AG04449 (cell line): ENCODE results near the gene FADS6.

Source experiments
- CTCF ChIA-PET: fragments of 350-600 bp; formaldehyde crosslinking; extraction: SDS; loops from one replicate; lab custom pipeline; 2021; ENCODE audit warnings: antibody characterized with exemption; lab: Yijun Ruan, JAX
- POLR2A ChIA-PET: fragments of 400-600, 350-600 bp; formaldehyde crosslinking; extraction: SDS; loops from one replicate; lab custom pipeline; 2020; ENCODE audit warnings: antibody characterized with exemption, inconsistent platforms; lab: Yijun Ruan, JAX
- DNase-seq: peaks from one replicate; pipeline ENCODE4 v3.0.0-alpha.2; 2010; ENCODE audit warnings: low read depth, low spot score
- H3K4me3 ChIP-seq: 2 replicates; pipeline ENCODE4 v1.5.1; 2011; ENCODE audit warnings: low read depth, mild to moderate bottlenecking, control low read depth, low read length
- CTCF ChIP-seq: IDR thresholded peaks from one replicate; pipeline ENCODE4 v1.5.1; 2011; ENCODE audit warnings: mild to moderate bottlenecking, moderate library complexity, low read length, control low read depth, inconsistent platforms; ENCODE audit not compliant: insufficient read depth; ENCODE audit errors: missing control alignments

The FADS6 gene

GRCh38 chr17:74892974-74893911 lies at the start of gene FADS6:
Gene FADS6 (minus strand): TSS chr17:74893633. CDS start chr17:74893595, 38 bp downstream.
- no peak for TF ChIP-seq CTCF
- CTCF ChIA-PET = no interaction called here
- no peak for DNase-seq
- H3K4me3 ChIP-seq = no peak within 1 kb of the TSS
- POLR2A ChIA-PET = interaction anchor here (0.6 kb wide), 1 partner anchor 20 kb away, joined by 3 read pairs; the partner anchor contains the start of gene FDXR

- ChIA-PET POLR2A (no interaction called here), CTCF (no interaction called here)
- H3K4me3 ChIP-seq = no peak overlapping the region
- no peak for DNase-seq
- no peak for TF ChIP-seq CTCF
These were observed 47.8 kb upstream of the FADS6 start for GRCh38 chr17:74941128-74941725.

- ChIA-PET CTCF (interaction anchor here (0.8 to 2.8 kb wide), 5 partner anchors 10 to 22 kb away, joined by 3 to 11 read pairs (median 3); partner anchors contain the start of gene OTOP2), POLR2A (no interaction called here)
- TF ChIP-seq CTCF = no peak
- no peak overlapping the region for H3K4me3 ChIP-seq
- DNase-seq = no peak
These were observed 46.1 kb upstream of the FADS6 start for GRCh38 chr17:74939534-74939933.

GRCh38 chr17:74938194-74938950 lies 44.9 kb upstream of the FADS6 start:
- TF ChIP-seq CTCF = no peak
- ChIA-PET CTCF (interaction anchor here (2.1 to 2.8 kb wide), 2 partner anchors 20 to 23 kb away, joined by 7 to 11 read pairs; no protein-coding TSS in a partner anchor), POLR2A (no interaction called here)
- no peak overlapping the region for H3K4me3 ChIP-seq
- no peak for DNase-seq

GRCh38 chr17:74937064-74938051 lies 43.9 kb upstream of the FADS6 start:
- ChIA-PET POLR2A (no interaction called here), CTCF (interaction anchor here (1.0 to 2.8 kb wide), 3 partner anchors 13 to 24 kb away, joined by 3 to 11 read pairs (median 7); partner anchors contain the start of gene OTOP2)
- no peak for DNase-seq
- no peak overlapping the region for H3K4me3 ChIP-seq
- TF ChIP-seq CTCF = no peak
